Activated CD4-positive, alpha-beta T cell treated with anti-CD3 and anti-CD28 coated beads, Interleukin-2, Interleukin-6, amounts not matched to agents 100 ng/mL and 50 ng/mL, durations not matched to agents 16 hours and 8 hours (primary cell): ENCODE data around the gene ERGIC2.
"Not testable (repeated sequence)": the region's sequence is repeated elsewhere in the genome, so short reads cannot be mapped to it uniquely, and the experiment has no call there.

Source experiments
- DNase-seq: peaks from one replicate; pipeline ENCODE4 v3.0.0-alpha.2; 2020

ERGIC2 gene

GRCh38 chr12:29290475-29290874 is 90.5 kb downstream of the ERGIC2 start:
- DNase-seq: not testable (repeated sequence)

GRCh38 chr12:29288031-29288430 is 92.9 kb downstream of the ERGIC2 start:
- no peak for DNase-seq

- no peak for DNase-seq
Measured at GRCh38 chr12:29287622-29288021, 93.3 kb downstream of the ERGIC2 start.
